Trophoblast cell (in vitro differentiated cells and primary cell): Measurements from ENCODE around the gene CAPN1.

Experiments
- DNase-seq, 2 donors: peaks; one replicate each; pipeline ENCODE4 v3.0.0-alpha.2; 2016
- H2AFZ ChIP-seq: 2 replicates; pipeline ENCODE4 v1.6.1; 2013; ENCODE audit warnings: low read length, moderate library complexity, mild to moderate bottlenecking; ENCODE audit not compliant: insufficient read depth, poor library complexity
- H2AK5ac ChIP-seq: 2 replicates; pipeline ENCODE4 v1.6.1; 2013; ENCODE audit warnings: mild to moderate bottlenecking, low read length
- H2BK120ac ChIP-seq: 2 replicates; pipeline ENCODE4 v1.6.1; 2013; ENCODE audit warnings: low read length, mild to moderate bottlenecking, moderate library complexity; ENCODE audit not compliant: insufficient read depth, poor library complexity
- H2BK12ac ChIP-seq: 2 replicates; pipeline ENCODE4 v1.6.1; 2013; ENCODE audit warnings: mild to moderate bottlenecking, low read length, moderate library complexity
- H2BK5ac ChIP-seq: 2 replicates; pipeline ENCODE4 v1.6.1; 2013; ENCODE audit warnings: low read length, low read depth, moderate library complexity, mild to moderate bottlenecking; ENCODE audit not compliant: poor library complexity
- H3K14ac ChIP-seq: 2 replicates; pipeline ENCODE4 v1.6.1; 2013; ENCODE audit warnings: mild to moderate bottlenecking, low read length
- H3K18ac ChIP-seq: 2 replicates; pipeline ENCODE4 v1.6.1; 2013; ENCODE audit warnings: mild to moderate bottlenecking, low read length
- H3K23ac ChIP-seq: 2 replicates; pipeline ENCODE4 v1.6.1; 2013; ENCODE audit warnings: low read length
- H3K27ac ChIP-seq: 2 replicates; pipeline ENCODE4 v1.5.1; 2013; ENCODE audit warnings: low read depth, mild to moderate bottlenecking, inconsistent platforms, low read length, moderate library complexity
- H3K27me3 ChIP-seq: 2 replicates; pipeline ENCODE4 v1.6.1; 2013; ENCODE audit warnings: inconsistent platforms, mild to moderate bottlenecking, low read length, moderate library complexity; ENCODE audit not compliant: insufficient read depth
- H3K36me3 ChIP-seq, 2 experiments: 1 replicate in 1 of 2; 2 replicates in 1 of 2; pipeline ENCODE4 v1.6.1; 2013; ENCODE audit warnings: low read length in 2 of 2, mild to moderate bottlenecking in 2 of 2, moderate library complexity in 1 of 2; ENCODE audit not compliant: insufficient read depth in 2 of 2, control insufficient read depth in 1 of 2
- H3K4ac ChIP-seq: 2 replicates; pipeline ENCODE4 v1.6.1; 2013; ENCODE audit warnings: low read depth, mild to moderate bottlenecking, low read length, moderate library complexity
- H3K4me1 ChIP-seq, 2 experiments: 1 replicate in 1 of 2; 2 replicates in 1 of 2; pipeline ENCODE4 v1.6.1; 2013; ENCODE audit warnings: low read length in 2 of 2, mild to moderate bottlenecking in 2 of 2, moderate library complexity in 1 of 2; ENCODE audit not compliant: insufficient read depth in 2 of 2, control insufficient read depth in 1 of 2
- H3K4me2 ChIP-seq: 2 replicates; pipeline ENCODE4 v1.6.1; 2013; ENCODE audit warnings: inconsistent platforms, mild to moderate bottlenecking, low read length, moderate library complexity
- H3K4me3 ChIP-seq: 2 replicates; pipeline ENCODE4 v1.5.1; 2013; ENCODE audit warnings: mild to moderate bottlenecking, low read depth, low read length, inconsistent platforms
- H3K79me1 ChIP-seq: one replicate; pipeline ENCODE4 v1.6.1; 2013; ENCODE audit warnings: low read length
- H3K79me2 ChIP-seq: 2 replicates; pipeline ENCODE4 v1.6.1; 2013; ENCODE audit warnings: low read length, mild to moderate bottlenecking; ENCODE audit not compliant: control insufficient read depth, insufficient read depth, poor library complexity
- H3K9ac ChIP-seq: 2 replicates; pipeline ENCODE4 v1.6.1; 2013; ENCODE audit warnings: mild to moderate bottlenecking, low read length
- H3K9me3 ChIP-seq: 2 replicates; pipeline ENCODE4 v1.6.1; 2013; ENCODE audit warnings: low read depth, mild to moderate bottlenecking, control low read depth, inconsistent platforms, low read length; ENCODE audit not compliant: insufficient read depth
- H4K12ac ChIP-seq: 2 replicates; pipeline ENCODE4 v1.6.1; 2013; ENCODE audit warnings: low read depth, mild to moderate bottlenecking, low read length, moderate library complexity
- H4K8ac ChIP-seq: 2 replicates; pipeline ENCODE4 v1.6.1; 2013; ENCODE audit warnings: low read depth, mild to moderate bottlenecking, low read length, moderate library complexity
- H4K91ac ChIP-seq: one replicate; pipeline ENCODE4 v1.6.1; 2013; ENCODE audit warnings: low read depth, mild to moderate bottlenecking, low read length, moderate library complexity
- WGBS: extraction: QIAGEN DNeasy Blood & Tissue Kit; methylation state at CpG from one replicate; pipeline ENCODE4 v1.1.7; 2013; ENCODE audit warnings: missing lambda C conversion rate; ENCODE audit not compliant: insufficient read length, insufficient coverage; ENCODE audit errors: extremely low coverage; 5-methylcytosine and 5-hydroxymethylcytosine counted together

CAPN1 gene

GRCh38 chr11:65185171-65185570 is 3.4 kb downstream of the CAPN1 start:
- Histone ChIP-seq H3K9me3 (peaks cover 2% of the 10 kb centered on the region), H2AK5ac (no peak overlapping the region), H3K27me3 (no peaks in the 10 kb centered on the region), H3K4me1 (peaks cover 13 to 24% of the 10 kb centered on the region in 2 experiments), H3K27ac (no peak overlapping the region), H2BK120ac (no peak overlapping the region), H4K8ac (no peak overlapping the region), H3K23ac (no peak overlapping the region), H3K36me3 (peaks cover 54 to 55% of the 10 kb centered on the region in 2 experiments), H4K12ac (no peak overlapping the region), H3K79me2 (peaks cover 19% of the 10 kb centered on the region), H3K4me3 (no peak overlapping the region), H2BK5ac (no peak overlapping the region), H2AFZ (no peak overlapping the region), H3K4ac (peak overlapping the region; percentile 25), H3K18ac (no peak overlapping the region), H3K4me2 (no peak overlapping the region), H2BK12ac (no peak overlapping the region), H3K79me1 (peaks cover 20% of the 10 kb centered on the region), H3K9ac (no peak overlapping the region), H3K14ac (no peak overlapping the region), H4K91ac (no peak overlapping the region)
- no CpG with 5 or more reads among the region's 2 CpGs for WGBS
- DNase-seq: no peak

GRCh38 chr11:65185869-65186341 is 4.2 kb downstream of the CAPN1 start:
- Histone ChIP-seq H3K4me3 (no peak overlapping the region), H2AFZ (no peak overlapping the region), H2AK5ac (no peak overlapping the region), H3K79me2 (peaks cover 18% of the 10 kb centered on the region), H3K79me1 (peaks cover 19% of the 10 kb centered on the region), H3K9me3 (peaks cover 2% of the 10 kb centered on the region), H4K12ac (no peak overlapping the region), H2BK12ac (no peak overlapping the region), H3K18ac (no peak overlapping the region), H4K91ac (no peak overlapping the region), H3K23ac (no peak overlapping the region), H4K8ac (no peak overlapping the region), H3K4me2 (no peak overlapping the region), H2BK120ac (no peak overlapping the region), H3K27ac (no peak overlapping the region), H3K27me3 (no peaks in the 10 kb centered on the region), H3K14ac (no peak overlapping the region), H3K36me3 (peaks cover 59 to 61% of the 10 kb centered on the region in 2 experiments), H2BK5ac (no peak overlapping the region), H3K4me1 (peaks cover 13 to 20% of the 10 kb centered on the region in 2 experiments), H3K9ac (no peak overlapping the region), H3K4ac (no peak overlapping the region)
- DNase-seq: no peak
- no CpG with 5 or more reads among the region's 18 CpGs for WGBS

- Histone ChIP-seq H2BK120ac (no peak overlapping the region), H3K9me3 (peaks cover 2% of the 10 kb centered on the region), H3K36me3 (peaks cover 59 to 61% of the 10 kb centered on the region in 2 experiments), H3K27ac (no peak overlapping the region), H3K4me1 (peaks cover 13 to 18% of the 10 kb centered on the region in 2 experiments), H3K4ac (no peak overlapping the region), H3K18ac (no peak overlapping the region), H3K4me3 (no peak overlapping the region), H3K79me2 (peaks cover 13% of the 10 kb centered on the region), H2BK5ac (no peak overlapping the region), H4K12ac (no peak overlapping the region), H3K4me2 (no peak overlapping the region), H3K9ac (no peak overlapping the region), H2AFZ (no peak overlapping the region), H2AK5ac (no peak overlapping the region), H3K23ac (no peak overlapping the region), H3K14ac (no peak overlapping the region), H2BK12ac (no peak overlapping the region), H3K79me1 (peaks cover 14% of the 10 kb centered on the region), H3K27me3 (no peaks in the 10 kb centered on the region), H4K8ac (no peak overlapping the region), H4K91ac (no peak overlapping the region)
- WGBS: no CpG with 5 or more reads among the region's 9 CpGs
- DNase-seq: no peak
Measured at GRCh38 chr11:65186701-65187100, 5.0 kb downstream of the CAPN1 start.

GRCh38 chr11:65187146-65187675 is 5.5 kb downstream of the CAPN1 start:
- WGBS: no CpG with 5 or more reads among the region's 6 CpGs
- Histone ChIP-seq H2BK12ac (no peak overlapping the region), H4K91ac (no peak overlapping the region)

More at GRCh38 chr11:65187146-65187675, 5.5 kb downstream of the CAPN1 start:
- Histone ChIP-seq H3K36me3 (peaks cover 61 to 63% of the 10 kb centered on the region in 2 experiments), H4K8ac (no peak overlapping the region), H2BK5ac (no peak overlapping the region), H3K18ac (no peak overlapping the region), H2AFZ (no peak overlapping the region), H3K79me1 (peaks cover 10% of the 10 kb centered on the region), H3K4me1 (peaks cover 13 to 18% of the 10 kb centered on the region in 2 experiments), H3K4me3 (no peak overlapping the region), H2BK120ac (no peak overlapping the region), H3K27ac (no peak overlapping the region), H3K4me2 (no peak overlapping the region), H3K14ac (no peak overlapping the region), H3K23ac (no peak overlapping the region), H3K9me3 (peaks cover 2% of the 10 kb centered on the region), H4K12ac (no peak overlapping the region), H3K79me2 (peaks cover 9% of the 10 kb centered on the region), H3K27me3 (no peaks in the 10 kb centered on the region), H3K9ac (no peak overlapping the region), H3K4ac (no peak overlapping the region), H2AK5ac (no peak overlapping the region)
- peak; percentile 81 to 89 for DNase-seq
